GM12875 (cell line): ENCODE data around the gene NPSR1.

Source experiments
- H3K4me3 ChIP-seq: one replicate; pipeline ENCODE4 v1.5.1; 2011; ENCODE audit warnings: low read depth, low read length, control low read depth
- CTCF ChIP-seq: IDR thresholded peaks from 2 replicates; pipeline ENCODE4 v1.5.1; 2011; ENCODE audit warnings: low read depth, mild to moderate bottlenecking, control low read depth, inconsistent platforms, low read length, moderate library complexity, borderline replicate concordance; ENCODE audit not compliant: insufficient read depth

Gene NPSR1

GRCh38 chr7:34762764-34763163 lies 104.7 kb downstream of the NPSR1 start:
- TF ChIP-seq CTCF, result no peak

GRCh38 chr7:34772296-34772938 lies 114.4 kb downstream of the NPSR1 start:
- H3K4me3 ChIP-seq, result no peak overlapping the region
- no peak for TF ChIP-seq CTCF

More at GRCh38 chr7:34762764-34763163, 104.7 kb downstream of the NPSR1 start:
- H3K4me3 ChIP-seq, result no peak overlapping the region

DNA sequence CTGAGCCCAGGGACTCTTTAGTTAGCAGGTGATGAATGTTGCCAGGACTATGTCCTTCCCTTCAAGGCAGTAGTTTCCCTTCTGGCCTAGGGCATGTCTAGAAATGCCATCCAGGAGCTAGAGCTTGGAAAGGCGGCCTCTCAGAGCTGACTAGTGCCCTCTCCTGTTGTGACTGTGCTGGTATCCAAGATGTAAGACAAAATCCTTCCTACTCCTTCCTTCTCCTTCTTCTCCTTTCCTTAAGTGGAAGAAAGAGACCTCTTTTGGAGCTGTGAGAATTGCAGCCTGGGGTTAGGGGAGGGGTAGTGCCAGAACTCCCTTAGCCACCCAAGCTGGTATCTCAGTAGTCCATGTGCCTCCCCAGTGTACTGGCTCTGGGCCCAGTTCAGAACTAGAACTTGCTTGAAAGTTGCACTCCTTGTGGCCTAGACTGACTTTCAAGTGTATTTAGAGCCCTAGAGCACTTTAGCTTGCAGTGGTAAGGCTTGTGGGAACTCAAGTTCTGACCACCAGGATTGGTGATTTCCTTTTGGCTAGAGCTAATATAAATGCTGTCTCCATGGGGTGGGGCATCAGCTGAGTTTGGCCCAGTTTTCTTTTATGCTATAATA lies 118.8 kb downstream of the NPSR1 start:
- TF ChIP-seq CTCF, result no peak
- no peak overlapping the region for H3K4me3 ChIP-seq

GRCh38 chr7:34780546-34780945 lies 122.5 kb downstream of the NPSR1 start:
- H3K4me3 ChIP-seq, result no peak overlapping the region
- TF ChIP-seq CTCF, result no peak

DNA sequence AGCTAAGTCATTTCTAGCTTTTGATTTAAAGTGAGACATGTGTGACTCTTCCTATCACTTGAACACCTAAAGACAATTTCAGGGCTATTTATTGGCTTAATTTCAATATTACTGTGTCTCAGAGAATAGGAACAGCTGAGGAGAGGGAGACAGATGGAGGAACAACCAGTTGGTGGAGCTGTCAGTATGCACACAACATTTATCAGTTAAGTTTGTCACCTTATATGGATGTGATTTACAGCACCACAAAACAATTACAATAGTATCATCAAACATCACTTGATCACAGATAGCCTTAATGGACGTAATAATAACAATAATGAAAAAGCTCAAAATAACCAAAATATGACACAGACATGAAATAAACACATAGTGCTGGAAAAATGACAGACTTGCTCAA lies 129.6 kb downstream of the NPSR1 start:
- no peak overlapping the region for H3K4me3 ChIP-seq
- TF ChIP-seq CTCF, result no peak

DNA sequence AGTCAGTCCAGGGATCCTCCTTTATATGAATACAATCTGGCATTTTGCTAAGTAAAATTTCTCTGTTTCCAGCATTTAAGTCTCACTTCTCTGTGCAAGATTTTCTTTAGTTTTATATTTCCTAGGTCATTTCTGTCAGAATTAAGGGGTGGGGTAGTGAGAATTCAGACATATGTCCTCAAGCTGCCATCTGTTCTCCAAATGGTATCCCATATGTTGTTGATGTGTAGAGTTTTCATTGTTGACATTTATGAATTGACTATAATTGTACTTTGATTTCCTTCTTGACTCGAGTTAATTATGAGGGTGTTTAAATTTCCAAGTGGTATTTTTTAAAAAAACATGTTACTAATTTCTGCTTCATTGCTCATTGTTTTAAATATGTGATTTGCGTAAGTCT lies 148.8 kb downstream of the NPSR1 start:
- TF ChIP-seq CTCF, result no peak
- H3K4me3 ChIP-seq, result no peak overlapping the region
